MG63 (cell line): ENCODE results near the gene SHISA4. TPM values are rescaled to one million over a fixed set of nuclear protein-coding genes. Genes with fewer than 3 reads are reported as not detected.
"Not testable (repeated sequence)": the region's sequence is repeated elsewhere in the genome, so short reads cannot be mapped to it uniquely, and the experiment has no call there.

ENCODE experiments used
- DNase-seq: peaks from one replicate; pipeline ENCODE4 v3.0.0-alpha.2; 2020
- H3K27me3 ChIP-seq: fragments of 250-450 bp; sonication (Bioruptor Pico); 2 replicates; pipeline ENCODE4 v1.5.1; 2020; ENCODE audit warnings: mild to moderate bottlenecking, moderate library complexity
- H3K36me3 ChIP-seq: fragments of 250-450 bp; sonication (Bioruptor Pico); 2 replicates; pipeline ENCODE4 v1.5.1; 2020; ENCODE audit warnings: mild to moderate bottlenecking, moderate library complexity
- H3K4me3 ChIP-seq: fragments of 250-450 bp; sonication (Bioruptor Pico); 2 replicates; pipeline ENCODE4 v1.5.1; 2020; ENCODE audit warnings: mild to moderate bottlenecking, moderate library complexity
- H3K9me3 ChIP-seq: fragments of 250-450 bp; sonication (Bioruptor Pico); 2 replicates; pipeline ENCODE4 v1.5.1; 2020; ENCODE audit warnings: mild to moderate bottlenecking, moderate library complexity
- total RNA-seq: library from RNA; depleted of rRNA; stranded (reverse); fragments of >200 nt; shearing (Covaris generic); gene quantifications from 2 replicates; pipeline ENCODE4 v1.2.3, GENCODE V29; 2014; ENCODE audit warnings: low replicate concordance

The SHISA4 gene
- total RNA-seq, 1 experiment from 2014 or later, result 28.8 TPM

- no peaks in the 10 kb centered on the region for H3K9me3 ChIP-seq
- DNase-seq, result no peak
- 0 out of 2 replicates have a peak, but pooled peaks cover 3% of the 10 kb centered on the region for H3K36me3 ChIP-seq
- no peak overlapping the region for H3K4me3 ChIP-seq
- no peaks in the 10 kb centered on the region for H3K27me3 ChIP-seq
Observed at GRCh38 chr1:201891451-201892045, 2.9 kb downstream of the SHISA4 start.

- no peak overlapping the region for H3K4me3 ChIP-seq
- 0 out of 2 replicates have a peak, but pooled peaks cover 3% of the 10 kb centered on the region for H3K36me3 ChIP-seq
- H3K9me3 ChIP-seq, result no peaks in the 10 kb centered on the region
- no peak for DNase-seq
- H3K27me3 ChIP-seq, result no peaks in the 10 kb centered on the region
Observed at GRCh38 chr1:201892211-201892610, 3.5 kb downstream of the SHISA4 start.

GRCh38 chr1:201893431-201893830, 4.7 kb downstream of the SHISA4 start:
- H3K27me3 ChIP-seq, result no peaks in the 10 kb centered on the region
- H3K36me3 ChIP-seq, result 0 out of 2 replicates have a peak, but pooled peaks cover 3% of the 10 kb centered on the region
- no peaks in the 10 kb centered on the region for H3K9me3 ChIP-seq
- H3K4me3 ChIP-seq, result no peak overlapping the region
- DNase-seq, result peak; percentile 62

- DNase-seq, result no peak
- Histone ChIP-seq H3K36me3 (0 out of 2 replicates have a peak, but pooled peaks cover 3% of the 10 kb centered on the region), H3K9me3 (no peaks in the 10 kb centered on the region)
Observed at GRCh38 chr1:201894343-201895119, 5.8 kb downstream of the SHISA4 start.

GRCh38 chr1:201895120-201895665, 6.5 kb downstream of the SHISA4 start:
- Histone ChIP-seq H3K9me3 (no peaks in the 10 kb centered on the region), H3K36me3 (0 out of 2 replicates have a peak, but pooled peaks cover 3% of the 10 kb centered on the region), H3K4me3 (no peak overlapping the region), H3K27me3 (no peaks in the 10 kb centered on the region)
- no peak for DNase-seq

More at GRCh38 chr1:201894343-201895119, 5.8 kb downstream of the SHISA4 start:
- Histone ChIP-seq H3K4me3 (no peak overlapping the region), H3K27me3 (no peaks in the 10 kb centered on the region)

GRCh38 chr1:201895913-201896807, 7.5 kb downstream of the SHISA4 start:
- DNase-seq, result peak; percentile 91
- H3K9me3 ChIP-seq, result no peaks in the 10 kb centered on the region
- H3K36me3 ChIP-seq, result 0 out of 2 replicates have a peak, but pooled peaks cover 3% of the 10 kb centered on the region
- no peaks in the 10 kb centered on the region for H3K27me3 ChIP-seq
- H3K4me3 ChIP-seq, result no peak overlapping the region

GRCh38 chr1:201896951-201897391, 8.3 kb downstream of the SHISA4 start:
- no peaks in the 10 kb centered on the region for H3K27me3 ChIP-seq
- no peaks in the 10 kb centered on the region for H3K9me3 ChIP-seq
- peak; percentile 80 for DNase-seq
- 0 out of 2 replicates have a peak, but pooled peaks cover 3% of the 10 kb centered on the region for H3K36me3 ChIP-seq
- no peak overlapping the region for H3K4me3 ChIP-seq

GRCh38 chr1:201898240-201898894, 9.7 kb downstream of the SHISA4 start:
- Histone ChIP-seq H3K4me3 (no peak overlapping the region), H3K27me3 (no peaks in the 10 kb centered on the region), H3K9me3 (no peaks in the 10 kb centered on the region), H3K36me3 (no peaks in the 10 kb centered on the region)
- DNase-seq, result no peak

- no peak overlapping the region for H3K4me3 ChIP-seq
- H3K9me3 ChIP-seq, result no peaks in the 10 kb centered on the region
- DNase-seq, result peak; percentile 69
- no peaks in the 10 kb centered on the region for H3K36me3 ChIP-seq
- no peaks in the 10 kb centered on the region for H3K27me3 ChIP-seq
Observed at GRCh38 chr1:201898992-201899391, 10.3 kb downstream of the SHISA4 start.

- no peak for DNase-seq
- H3K36me3 ChIP-seq, result no peaks in the 10 kb centered on the region
- no peaks in the 10 kb centered on the region for H3K9me3 ChIP-seq
- H3K27me3 ChIP-seq, result no peaks in the 10 kb centered on the region
- H3K4me3 ChIP-seq, result no peak overlapping the region
Observed at GRCh38 chr1:201899683-201900429, 11.2 kb downstream of the SHISA4 start.

- no peaks in the 10 kb centered on the region for H3K27me3 ChIP-seq
- peak; percentile 73 for DNase-seq
- no peaks in the 10 kb centered on the region for H3K36me3 ChIP-seq
- no peak overlapping the region for H3K4me3 ChIP-seq
- H3K9me3 ChIP-seq, result no peaks in the 10 kb centered on the region
Observed at GRCh38 chr1:201900476-201900875, 11.8 kb downstream of the SHISA4 start.

GRCh38 chr1:201901036-201901435, 12.3 kb downstream of the SHISA4 start:
- not testable (repeated sequence) for H3K36me3 ChIP-seq, H3K27me3 ChIP-seq, DNase-seq, H3K4me3 ChIP-seq, H3K9me3 ChIP-seq

- H3K4me3 ChIP-seq, result no peak overlapping the region
- no peak for DNase-seq
Observed at GRCh38 chr1:201902198-201902597, 13.5 kb downstream of the SHISA4 start.

GRCh38 chr1:201903135-201903534, 14.4 kb downstream of the SHISA4 start:
- Histone ChIP-seq H3K27me3 (no peaks in the 10 kb centered on the region), H3K4me3 (no peak overlapping the region), H3K9me3 (no peaks in the 10 kb centered on the region), H3K36me3 (no peaks in the 10 kb centered on the region)
- peak; percentile 74 for DNase-seq

More at GRCh38 chr1:201902198-201902597, 13.5 kb downstream of the SHISA4 start:
- Histone ChIP-seq H3K9me3 (no peaks in the 10 kb centered on the region), H3K36me3 (no peaks in the 10 kb centered on the region), H3K27me3 (no peaks in the 10 kb centered on the region)

GRCh38 chr1:201904579-201904978, 15.9 kb downstream of the SHISA4 start:
- Histone ChIP-seq H3K4me3 (no peak overlapping the region), H3K9me3 (no peaks in the 10 kb centered on the region), H3K36me3 (no peaks in the 10 kb centered on the region), H3K27me3 (no peaks in the 10 kb centered on the region)
- no peak for DNase-seq
